ENCODE measurements around the gene ARRDC4.

ARRDC4 gene

GRCh38 chr15:98000249-98001203, 40.0 kb downstream of the ARRDC4 start:
- no peak for DNase-seq

GRCh38 chr15:98001663-98002194, 41.2 kb downstream of the ARRDC4 start:
- no peak for DNase-seq

- no peak for DNase-seq
Measured at GRCh38 chr15:98002419-98002818, 41.9 kb downstream of the ARRDC4 start.

GRCh38 chr15:98002866-98003265, 42.4 kb downstream of the ARRDC4 start:
- no peak for DNase-seq

GRCh38 chr15:98003518-98003917, 43.0 kb downstream of the ARRDC4 start:
- no peak for DNase-seq

GRCh38 chr15:98003996-98004395, 43.5 kb downstream of the ARRDC4 start:
- DNase-seq, result no peak

GRCh38 chr15:98005659-98006058, 45.2 kb downstream of the ARRDC4 start:
- no peak for DNase-seq

- no peak for DNase-seq
Measured at GRCh38 chr15:98009169-98009568, 48.7 kb downstream of the ARRDC4 start.

- no peak for DNase-seq
Measured at GRCh38 chr15:98009971-98010370, 49.5 kb downstream of the ARRDC4 start.

- DNase-seq, result no peak
Measured at GRCh38 chr15:98012354-98012753, 51.9 kb downstream of the ARRDC4 start.

GRCh38 chr15:98013631-98014030, 53.1 kb downstream of the ARRDC4 start:
- no peak for DNase-seq

- no peak for DNase-seq
Measured at GRCh38 chr15:98017150-98017964, 56.9 kb downstream of the ARRDC4 start.

- no peak for DNase-seq
Measured at GRCh38 chr15:98018761-98019351, 58.4 kb downstream of the ARRDC4 start.
